AG09309 (cell line): ENCODE results near the gene CSNK1D.
"Not testable (repeated sequence)": the region's sequence is repeated elsewhere in the genome, so short reads cannot be mapped to it uniquely, and the experiment has no call there.

Experiments
- DNase-seq: peaks from one replicate; pipeline ENCODE4 v3.0.0-alpha.2; 2010; ENCODE audit warnings: low read depth
- H3K4me3 ChIP-seq: 2 replicates; pipeline ENCODE4 v1.5.1; 2011; ENCODE audit warnings: mild to moderate bottlenecking, low read depth, low read length, moderate library complexity; ENCODE audit not compliant: control insufficient read depth
- TF ChIP-seq, protein P1 (sequence below): IDR thresholded peaks from 2 replicates; pipeline ENCODE4 v1.5.1; 2011; ENCODE audit warnings: mild to moderate bottlenecking, low read depth, low read length, inconsistent platforms; ENCODE audit not compliant: insufficient read depth, control insufficient read depth; ENCODE audit errors: missing control alignments

The CSNK1D gene

DNA sequence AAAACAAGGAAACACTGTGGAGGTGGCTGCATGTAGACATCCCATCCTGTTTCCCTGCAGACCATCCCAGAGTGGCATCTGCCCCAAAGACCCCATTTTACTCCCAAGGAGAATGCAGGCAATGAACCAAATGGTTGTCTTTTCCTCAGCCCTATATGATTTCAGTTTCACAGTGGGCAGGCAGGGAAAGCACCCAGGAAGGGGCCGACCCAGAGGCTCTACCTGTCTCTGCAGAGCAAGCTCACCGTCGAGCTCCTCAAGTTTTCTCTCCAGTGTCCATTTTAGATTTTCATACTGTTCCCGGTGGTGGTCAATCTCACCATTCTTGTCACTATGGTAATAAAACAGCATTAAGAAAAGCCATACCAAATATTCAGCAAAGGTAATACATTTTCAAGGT, 75.4 kb downstream of the CSNK1D start:
- DNase-seq, result no peak
- no peak overlapping the region for H3K4me3 ChIP-seq
- TF ChIP-seq, protein P1, sequence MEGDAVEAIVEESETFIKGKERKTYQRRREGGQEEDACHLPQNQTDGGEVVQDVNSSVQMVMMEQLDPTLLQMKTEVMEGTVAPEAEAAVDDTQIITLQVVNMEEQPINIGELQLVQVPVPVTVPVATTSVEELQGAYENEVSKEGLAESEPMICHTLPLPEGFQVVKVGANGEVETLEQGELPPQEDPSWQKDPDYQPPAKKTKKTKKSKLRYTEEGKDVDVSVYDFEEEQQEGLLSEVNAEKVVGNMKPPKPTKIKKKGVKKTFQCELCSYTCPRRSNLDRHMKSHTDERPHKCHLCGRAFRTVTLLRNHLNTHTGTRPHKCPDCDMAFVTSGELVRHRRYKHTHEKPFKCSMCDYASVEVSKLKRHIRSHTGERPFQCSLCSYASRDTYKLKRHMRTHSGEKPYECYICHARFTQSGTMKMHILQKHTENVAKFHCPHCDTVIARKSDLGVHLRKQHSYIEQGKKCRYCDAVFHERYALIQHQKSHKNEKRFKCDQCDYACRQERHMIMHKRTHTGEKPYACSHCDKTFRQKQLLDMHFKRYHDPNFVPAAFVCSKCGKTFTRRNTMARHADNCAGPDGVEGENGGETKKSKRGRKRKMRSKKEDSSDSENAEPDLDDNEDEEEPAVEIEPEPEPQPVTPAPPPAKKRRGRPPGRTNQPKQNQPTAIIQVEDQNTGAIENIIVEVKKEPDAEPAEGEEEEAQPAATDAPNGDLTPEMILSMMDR, result no peak

DNA sequence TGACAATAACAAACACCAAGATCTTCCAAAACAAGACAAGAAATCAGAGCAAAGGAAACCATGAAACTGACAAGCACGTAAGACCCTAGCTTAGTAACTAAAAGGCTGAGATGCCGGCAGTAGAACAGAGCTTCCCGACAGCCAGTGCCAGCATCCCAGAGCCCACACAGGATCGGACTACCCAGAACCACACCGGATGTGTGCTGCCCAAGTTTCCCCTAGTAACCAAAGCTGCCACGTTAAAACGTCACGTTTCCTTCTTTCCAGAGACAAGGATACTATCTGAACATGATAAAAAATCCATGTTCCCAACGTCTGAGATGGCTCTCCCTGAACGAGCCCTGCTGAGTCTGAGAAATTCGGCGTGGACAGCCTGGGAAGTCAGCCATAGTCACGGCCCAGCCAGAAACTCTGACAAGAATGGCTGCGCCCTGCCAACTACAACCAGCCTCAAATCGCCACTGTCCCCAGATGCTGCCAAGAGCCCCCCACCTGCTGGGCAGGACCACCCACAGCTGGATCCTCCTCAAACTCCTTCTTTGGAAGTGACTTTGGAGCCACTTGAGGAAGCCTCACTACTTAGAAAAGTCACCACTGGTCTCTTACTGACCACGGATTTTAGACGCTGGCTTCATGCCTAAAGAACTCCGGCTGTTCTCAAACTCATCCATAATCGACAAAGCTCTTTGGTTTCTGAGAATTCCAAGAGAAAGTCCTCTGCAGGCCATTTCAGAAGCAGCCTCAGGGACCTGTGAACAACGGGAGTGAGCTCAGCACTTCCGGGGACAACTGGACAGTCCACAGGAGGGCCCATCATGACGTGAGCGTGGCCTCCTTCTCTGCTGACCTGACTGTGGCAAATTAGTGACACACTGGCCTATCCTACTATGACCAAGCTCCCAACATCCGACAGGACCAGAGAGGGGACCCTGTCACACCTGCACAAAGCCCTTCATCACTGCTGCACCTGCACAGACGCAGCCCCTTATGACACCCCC, 77.5 kb downstream of the CSNK1D start:
- H3K4me3 ChIP-seq, result no peak overlapping the region
- DNase-seq, result no peak
- TF ChIP-seq, protein P1, result no peak

DNA sequence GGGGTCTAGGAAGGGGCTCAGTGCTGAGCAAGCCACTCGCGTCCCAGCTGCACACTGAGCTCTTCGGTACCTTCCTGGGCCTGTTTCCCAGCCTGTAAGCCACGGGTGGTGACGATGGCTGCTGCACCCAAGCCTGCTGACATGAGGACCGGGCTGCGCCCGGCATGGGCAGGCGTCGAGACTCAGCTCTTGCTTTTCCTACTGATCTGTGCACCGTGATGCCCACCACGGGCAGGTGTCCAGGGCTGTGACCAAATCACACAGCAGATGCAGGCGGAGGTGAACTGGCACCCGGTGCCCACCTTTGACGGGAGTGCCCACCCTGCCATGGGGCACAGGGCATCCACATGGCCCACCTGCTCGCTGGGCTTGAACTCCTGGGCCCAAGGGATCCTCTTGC, 78.7 kb downstream of the CSNK1D start:
- H3K4me3 ChIP-seq, result no peak overlapping the region
- DNase-seq, result no peak
- TF ChIP-seq, protein P1, result no peak

DNA sequence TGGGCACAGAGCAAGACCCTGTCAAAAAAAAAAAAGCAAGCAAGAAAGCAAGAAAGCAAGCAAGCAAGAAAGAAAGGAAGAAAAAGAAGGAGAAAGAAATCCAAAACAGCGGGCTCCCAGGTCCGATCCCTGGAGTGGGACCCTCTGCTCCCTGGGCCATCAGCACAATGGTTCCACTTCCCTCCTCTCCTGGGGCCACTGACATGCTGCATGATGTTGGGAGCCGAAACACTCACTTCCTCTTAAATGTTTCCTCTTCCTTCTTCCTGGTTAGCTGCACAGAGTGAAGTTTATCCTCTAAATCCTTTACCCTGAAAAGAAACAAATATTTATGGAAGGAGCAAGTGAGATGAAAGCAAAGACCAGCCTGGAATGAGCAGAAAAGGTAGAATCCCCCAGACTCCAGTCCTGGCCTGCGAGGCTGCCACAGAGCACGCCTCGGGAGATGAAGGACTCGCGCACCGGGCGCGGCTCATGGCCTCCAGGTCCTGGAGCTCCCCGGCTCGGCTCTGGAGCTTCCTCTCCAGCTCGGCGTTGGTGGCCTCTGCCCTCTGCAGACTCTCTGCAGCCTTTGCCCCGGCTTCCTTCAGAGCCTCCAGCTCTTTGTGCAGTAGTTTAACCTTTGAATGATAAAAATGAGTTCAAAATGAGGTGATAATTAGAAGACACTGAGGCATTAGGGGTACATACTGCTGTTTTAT, 79.8 kb downstream of the CSNK1D start:
- no peak overlapping the region for H3K4me3 ChIP-seq
- no peak for DNase-seq
- TF ChIP-seq, protein P1, result no peak

DNA sequence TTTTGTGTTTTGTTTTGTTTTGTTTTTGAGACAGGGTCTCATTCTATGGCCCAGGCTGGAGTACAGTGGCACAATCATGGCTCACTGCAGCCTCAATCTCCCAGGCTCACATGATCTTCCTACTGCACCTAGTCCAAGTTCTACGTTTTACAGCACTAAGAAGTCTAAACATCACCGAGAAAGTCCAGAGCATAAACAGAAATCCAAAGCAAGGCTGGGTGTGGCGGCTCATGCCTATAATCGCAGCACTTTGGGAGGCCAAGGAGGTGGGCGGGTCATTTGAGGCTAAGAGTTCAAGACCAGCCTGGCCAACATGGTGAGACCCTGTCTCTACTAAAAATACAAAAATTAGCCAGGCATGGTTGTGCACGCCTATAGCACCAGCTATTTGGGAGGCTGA, 80.5 kb downstream of the CSNK1D start:
- H3K4me3 ChIP-seq, DNase-seq: not testable (repeated sequence)
